Heart right ventricle (tissue), 16 donors: ENCODE measurements around the gene CCRL2. TPM values are rescaled to one million over a fixed set of nuclear protein-coding genes. Genes with fewer than 3 reads are reported as not detected.
A peak's percentile ranks its signal among the peaks of the same experiment; 100 is the strongest.

Source experiments
- ATAC-seq, 8 donors: fragments of 200-7000 bp; cut with Tn5 transposase; one replicate each; pipeline ENCODE4 v1.9.1; 2020; ENCODE audit warnings: mild to moderate bottlenecking in 8 of 8, moderate library complexity in 8 of 8, moderate number of reproducible peaks in 1 of 8
- DNase-seq, 2 donors: peaks; one replicate each; pipeline ENCODE4 v3.0.0-alpha.2; 2020
- H3K27ac ChIP-seq, 10 donors: fragments of 200-600 bp; sonication (generic) in 2 of 10; one replicate each; pipeline versions ENCODE4 v1.5.0 to v1.8.0; 2020 to 2022; ENCODE audit warnings: mild to moderate bottlenecking in 3 of 10
- H3K27me3 ChIP-seq, 7 donors: fragments of 200-600 bp; one replicate each; pipeline ENCODE4 v1.8.0; 2021 to 2022; ENCODE audit warnings: mild to moderate bottlenecking in 2 of 7
- H3K36me3 ChIP-seq, 9 donors: fragments of 200-600 bp; sonication (generic) in 1 of 9; one replicate each; pipeline versions ENCODE4 v1.5.0 to v1.8.0; 2020 to 2022; ENCODE audit warnings: mild to moderate bottlenecking in 2 of 9
- H3K4me1 ChIP-seq, 9 donors: fragments of 200-600 bp; sonication (generic) in 1 of 9; one replicate each; pipeline versions ENCODE4 v1.5.0 to v1.8.0; 2020 to 2022; ENCODE audit warnings: mild to moderate bottlenecking in 4 of 9
- H3K4me3 ChIP-seq, 10 donors: fragments of 200-600 bp; sonication (generic) in 2 of 10; one replicate each; pipeline versions ENCODE4 v1.5.0 to v1.8.0; 2020 to 2022; ENCODE audit warnings: mild to moderate bottlenecking in 7 of 10, moderate library complexity in 2 of 10
- H3K9me3 ChIP-seq, 11 donors: fragments of 200-600 bp in 10 of 11; sonication (generic) in 2 of 11; one replicate each; pipeline versions ENCODE4 v1.5.0 to v1.8.0; 2013 to 2022; ENCODE audit warnings: mild to moderate bottlenecking in 2 of 11, control low read depth in 1 of 11, moderate library complexity in 1 of 11
- CTCF ChIP-seq, 9 donors: fragments of 200-600 bp; sonication (generic) in 2 of 9; IDR thresholded peaks; one replicate each; pipeline versions ENCODE4 v1.5.0 to v1.8.0; 2021 to 2022; ENCODE audit warnings: antibody characterized with exemption in 9 of 9, mild to moderate bottlenecking in 5 of 9, moderate library complexity in 1 of 9
- WGBS, 2 donors: extraction: QIAGEN DNeasy Blood & Tissue Kit; methylation state at CpG; one replicate each; pipeline ENCODE4 v1.1.7; 2013; ENCODE audit warnings: inconsistent platforms in 1 of 2; 5-methylcytosine and 5-hydroxymethylcytosine counted together
- intact Hi-C, 10 donors: fragments of 100-400 bp; cut with DNase I; formaldehyde crosslinking; loops; one replicate each; pipeline versions ENCODE4 v1.11.1 to v1.14.2; 2022
- long read RNA-seq, 3 donors: library from polyadenylated mRNA; unstranded; transcript quantifications; one replicate each; pipeline ENCODE4 v2.0.0, GENCODE V29; 2020 to 2021
- polyA plus RNA-seq, 2 donors: library from polyadenylated mRNA; stranded (reverse); fragments of 200-250 nt; gene quantifications; one replicate each; pipeline ENCODE4 v1.2.3, GENCODE V29; 2013
- total RNA-seq, 10 donors: library from RNA; stranded (reverse); fragmentation: NEBNext Ultra II Directional in 3 of 10; extraction: Animal tissue kit (Norgen Biotek cat#: 25700) in 3 of 10; gene quantifications; one replicate each; pipeline versions ENCODE4 v1.2.1 to v1.2.4, GENCODE V29; 2021 to 2023
- donor health status: Arrhythmogenic right ventricular cardiomyopathy.
- donor health status: ischemic (EF 13 %, LVEDD 7.1; RV severe dilation, severe dysfunction).
- donor health status: healthy with polysubstance abuse.
- donor health status: DM: no; HTN: yes; CAD: no.
- donor health status: DM: no; HTN: no; CAD: no.
- donor health status: ischemic (EF 25% LVEDD 6.9; RV normal size, moderate dysfunction).
- donor health status: ischemic (EF 25% LVEDD 5.7; RV mildly dilated, moderate dysfunction).
- donor health status: healthy.
- donor health status: DM: yes; HTN: yes; CAD: no.
- donor health status: Ischemic cardiomyopathy.
- donor health status: ischemic (EF 35%, LVEDD 5.7; RV mildly dilated, moderate dysfunction).
- donor health status: nonischemic (EF 11% LVEDD 7.7; RV severe dilation, severe dysfunction).
- donor health status: DM: yes; HTN: yes; CAD: no.
- donor health status: PGD.
- donor health status: ischemic (EF 29% LVEDD 5.4; RV normal size, mild dysfunction).
- donor health status: nonischemic (EF 23%, LVEDD 6.1; RV moderate dilation, normal function).

CCRL2 gene, protein sequence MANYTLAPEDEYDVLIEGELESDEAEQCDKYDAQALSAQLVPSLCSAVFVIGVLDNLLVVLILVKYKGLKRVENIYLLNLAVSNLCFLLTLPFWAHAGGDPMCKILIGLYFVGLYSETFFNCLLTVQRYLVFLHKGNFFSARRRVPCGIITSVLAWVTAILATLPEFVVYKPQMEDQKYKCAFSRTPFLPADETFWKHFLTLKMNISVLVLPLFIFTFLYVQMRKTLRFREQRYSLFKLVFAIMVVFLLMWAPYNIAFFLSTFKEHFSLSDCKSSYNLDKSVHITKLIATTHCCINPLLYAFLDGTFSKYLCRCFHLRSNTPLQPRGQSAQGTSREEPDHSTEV
- total RNA-seq (1 to 10 TPM; 1.0 to 5.4 (median 1.7) TPM), polyA plus RNA-seq (1 to 10 TPM; 1.8 to 1.9 TPM)
- long read RNA-seq, donor 1: 0 reads
- long read RNA-seq, donor 2, partial matches to known transcripts: 0 of 2 reads
- long read RNA-seq, donor 2, other reads (novel, unspliced or antisense): 0 of 2 reads
- long read RNA-seq, donor 3, partial matches to known transcripts: 0 of 4 reads
- long read RNA-seq, donor 3, other reads (novel, unspliced or antisense): 0 of 4 reads

DNA sequence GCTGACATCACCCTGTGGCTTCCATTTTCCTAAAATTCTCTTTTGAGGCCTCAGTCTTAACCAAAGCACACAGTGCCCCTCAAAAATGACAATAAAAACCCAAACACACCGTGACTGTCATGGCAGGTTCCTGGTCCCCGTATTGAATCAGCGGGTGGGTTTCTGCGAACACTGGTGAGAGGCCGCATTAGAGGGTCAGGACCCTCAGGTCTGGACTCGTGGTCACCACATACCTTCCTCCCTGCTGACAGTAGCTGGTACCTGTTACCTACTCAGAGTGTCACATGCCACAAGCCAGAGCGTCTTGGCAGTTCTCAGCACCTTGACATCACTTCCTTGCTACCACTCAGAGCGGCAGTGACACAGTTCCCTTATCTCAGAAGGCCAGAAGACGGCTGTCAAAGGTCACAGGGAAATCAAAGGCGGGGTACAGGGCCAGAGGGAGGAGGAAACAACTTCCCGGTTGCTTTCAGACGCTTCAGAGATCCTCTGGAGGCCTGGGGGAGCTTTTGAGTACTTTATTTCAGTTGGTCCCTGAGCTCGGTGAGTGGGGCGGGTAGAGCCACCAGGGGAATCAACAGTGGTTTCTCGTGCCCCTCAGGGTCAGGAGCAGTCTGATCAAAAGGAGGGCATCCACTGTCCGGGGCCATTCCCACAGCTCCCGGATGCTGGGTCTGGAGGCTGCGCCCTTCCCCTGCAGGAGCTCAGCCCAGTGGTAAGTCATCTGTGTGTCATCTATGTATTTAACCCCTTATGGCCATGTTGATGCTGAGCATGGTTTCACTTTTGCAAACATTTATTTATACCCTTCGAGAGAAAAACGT is at the start of gene CCRL2, which contains the start of gene CCR5AS:
TSS of gene CCRL2 (plus strand) at position 472 of the 824 bp plus-strand sequence. CDS start 821 bp downstream, outside the sequence.
TSS of gene CCR5AS (minus strand) at position 279 of the 824 bp plus-strand sequence.
- peak within 1 kb of the TSS; percentile 24 to 90 (median 76) for H3K27ac ChIP-seq
- TF ChIP-seq CTCF (IDR thresholded peaks at IDR 0.05): no peak
- no peaks in the 10 kb centered on the region for H3K27me3 ChIP-seq
- peaks cover 0 to 11% (median 0%) of the 10 kb centered on the region in 9 donors for H3K36me3 ChIP-seq
- no peaks in the 10 kb centered on the region for H3K9me3 ChIP-seq
- WGBS, 2 donors: 37 to 54% methylated on average over 20 of the region's 20 CpGs
- H3K4me1 ChIP-seq: peaks cover 0 to 70% (median 41%) of the 10 kb centered on the region in 9 donors
- H3K4me3 ChIP-seq: peak within 1 kb of the TSS in 9 of 10 donors; percentile 18 to 54 (median 42)
- intact Hi-C loops: no loop called here
- DNase-seq (peak; percentile 33 to 85), ATAC-seq (peak; percentile 73 to 95 (median 86))

DNA sequence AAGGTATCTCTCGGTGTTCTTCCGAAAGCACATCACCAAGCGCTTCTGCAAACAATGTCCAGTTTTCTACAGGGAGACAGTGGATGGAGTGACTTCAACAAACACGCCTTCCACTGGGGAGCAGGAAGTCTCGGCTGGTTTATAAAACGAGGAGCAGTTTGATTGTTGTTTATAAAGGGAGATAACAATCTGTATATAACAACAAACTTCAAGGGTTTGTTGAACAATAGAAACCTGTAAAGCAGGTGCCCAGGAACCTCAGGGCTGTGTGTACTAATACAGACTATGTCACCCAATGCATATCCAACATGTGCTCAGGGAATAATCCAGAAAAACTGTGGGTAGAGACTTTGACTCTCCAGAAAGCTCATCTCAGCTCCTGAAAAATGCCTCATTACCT is 48.6 kb upstream of the CCRL2 start:
- DNase-seq (no peak), ATAC-seq (no peak)
- H3K4me1 ChIP-seq: peaks cover 0 to 61% (median 0%) of the 10 kb centered on the region in 9 donors
- no peak for TF ChIP-seq CTCF (IDR thresholded peaks at IDR 0.05)
- H3K27ac ChIP-seq: peak overlapping the region in 1 of 10 donors; percentile 74
- no peaks in the 10 kb centered on the region for H3K9me3 ChIP-seq
- no peaks in the 10 kb centered on the region for H3K36me3 ChIP-seq
- H3K4me3 ChIP-seq: no peak overlapping the region
- intact Hi-C loops: no loop called here
- 76 to 81% methylated on average over 6 of the region's 6 CpGs for WGBS, 2 donors
- H3K27me3 ChIP-seq: peaks cover 0 to 21% (median 9%) of the 10 kb centered on the region in 7 donors

DNA sequence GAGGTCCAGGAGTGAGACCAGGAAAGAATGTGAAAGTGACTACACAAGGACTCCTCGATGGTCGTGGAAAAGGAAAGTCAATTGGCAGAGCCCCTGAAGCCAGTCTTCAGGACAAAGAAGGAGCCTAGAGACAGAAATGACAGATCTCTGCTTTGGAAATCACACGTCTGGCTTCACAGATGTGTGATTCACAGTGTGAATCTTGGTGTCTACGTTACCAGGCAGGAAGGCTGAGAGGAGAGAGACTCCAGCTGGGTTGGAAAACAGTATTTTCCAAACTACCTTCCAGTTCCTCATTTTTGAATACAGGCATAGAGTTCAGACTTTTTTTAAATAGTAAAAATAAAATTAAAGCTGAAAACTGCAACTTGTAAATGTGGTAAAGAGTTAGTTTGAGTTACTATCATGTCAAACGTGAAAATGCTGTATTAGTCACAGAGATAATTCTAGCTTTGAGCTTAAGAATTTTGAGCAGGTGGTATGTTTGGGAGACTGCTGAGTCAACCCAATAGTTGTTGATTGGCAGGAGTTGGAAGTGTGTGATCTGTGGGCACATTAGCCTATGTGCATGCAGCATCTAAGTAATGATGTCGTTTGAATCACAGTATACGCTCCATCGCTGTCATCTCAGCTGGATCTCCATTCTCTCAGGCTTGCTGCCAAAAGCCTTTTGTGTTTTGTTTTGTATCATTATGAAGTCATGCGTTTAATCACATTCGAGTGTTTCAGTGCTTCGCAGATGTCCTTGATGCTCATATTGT is 47.1 kb upstream of the CCRL2 start:
- peaks cover 0 to 11% (median 4%) of the 10 kb centered on the region in 7 donors for H3K27me3 ChIP-seq
- peaks cover 0 to 53% (median 0%) of the 10 kb centered on the region in 9 donors for H3K4me1 ChIP-seq
- intact Hi-C loops: loop anchor here in 1 of 10 donors (10.0 kb wide), 1 partner anchor 85 kb away; no protein-coding TSS in a partner anchor
- no peak for TF ChIP-seq CTCF (IDR thresholded peaks at IDR 0.05)
- peak overlapping the region in 3 of 10 donors; percentile 1 to 20 (median 9) for H3K4me3 ChIP-seq
- H3K27ac ChIP-seq: peak overlapping the region in 1 of 10 donors; percentile 74
- no peaks in the 10 kb centered on the region for H3K36me3 ChIP-seq
- ATAC-seq: peak in 5 of 8 donors; percentile 18 to 42 (median 37)
- WGBS, 2 donors: 50 to 64% methylated on average over 11 of the region's 11 CpGs
- H3K9me3 ChIP-seq: no peaks in the 10 kb centered on the region
- no peak for DNase-seq
